Spleen (tissue), 11 donors: Measurements from ENCODE around the gene GNAS-AS1. TPM values are rescaled to one million over a fixed set of nuclear protein-coding genes. Genes with fewer than 3 reads are reported as not detected.

Experiments
- DNase-seq: peaks from one replicate; pipeline ENCODE4 v3.0.0-alpha.2; 2020
- H3K27ac ChIP-seq, 8 donors: fragments of 200-600 bp; sonication (generic) in 7 of 8; 1 replicate in 4 of 8; 2 replicates in 4 of 8; pipeline versions ENCODE4 v1.5.0 to v1.8.0; 2016 to 2021; ENCODE audit warnings: inconsistent platforms in 4 of 8, mild to moderate bottlenecking in 4 of 8, moderate library complexity in 1 of 8
- H3K27me3 ChIP-seq, 7 donors: fragments of 200-600 bp; sonication (generic) in 6 of 7; replicated peaks in 1 of 7; 1 replicate in 4 of 7; 2 replicates in 3 of 7; pipeline versions ENCODE4 v1.5.0 to v1.8.0; 2016 to 2021; ENCODE audit warnings: inconsistent platforms in 3 of 7, mild to moderate bottlenecking in 1 of 7
- H3K36me3 ChIP-seq, 6 donors: fragments of 200-600 bp; sonication (generic) in 5 of 6; 1 replicate in 4 of 6; 2 replicates in 2 of 6; pipeline versions ENCODE4 v1.5.0 to v1.8.0; 2016 to 2021; ENCODE audit warnings: inconsistent platforms in 2 of 6
- H3K4me1 ChIP-seq, 6 donors: fragments of 200-600 bp; sonication (generic) in 5 of 6; 1 replicate in 3 of 6; 2 replicates in 3 of 6; pipeline versions ENCODE4 v1.5.0 to v1.8.0; 2016 to 2021; ENCODE audit warnings: inconsistent platforms in 3 of 6
- H3K4me3 ChIP-seq, 8 donors: fragments of 200-600 bp; sonication (generic) in 7 of 8; 1 replicate in 4 of 8; 2 replicates in 4 of 8; pipeline versions ENCODE4 v1.5.0 to v1.8.0; 2016 to 2021; ENCODE audit warnings: inconsistent platforms in 4 of 8, mild to moderate bottlenecking in 4 of 8, moderate library complexity in 2 of 8
- H3K9me3 ChIP-seq, 8 donors: fragments of 200-600 bp; sonication (generic) in 7 of 8; 1 replicate in 4 of 8; 2 replicates in 4 of 8; pipeline versions ENCODE4 v1.5.0 to v1.8.0; 2016 to 2021; ENCODE audit warnings: inconsistent platforms in 4 of 8
- CTCF ChIP-seq, 11 experiments: fragments of 200-600 bp in 7 of 11; fragments of 450-650 bp in 4 of 11; sonication (generic) in 4 of 11; IDR thresholded peaks in 8 of 11; conservative IDR thresholded peaks in 3 of 11; 1 replicate in 7 of 11; 2 replicates in 4 of 11; pipeline versions ENCODE4 v1.4.0 to v1.8.0; 2016 to 2021; ENCODE audit warnings: antibody characterized with exemption in 11 of 11, inconsistent platforms in 4 of 11, mild to moderate bottlenecking in 1 of 11
- POLR2A ChIP-seq, 3 donors: fragments of 450-650 bp; IDR thresholded peaks; one replicate each; pipeline ENCODE4 v1.5.1; 2017; ENCODE audit warnings: antibody characterized with exemption in 3 of 3, mild to moderate bottlenecking in 1 of 3
- POLR2AphosphoS5 ChIP-seq, 3 donors: sonication (generic); formaldehyde crosslinking; IDR thresholded peaks; one replicate each; pipeline ENCODE4 v1.5.1; 2017; ENCODE audit warnings: antibody characterized with exemption in 3 of 3
- WGBS, 5 donors: extraction: QIAGEN DNeasy Blood & Tissue Kit in 3 of 5; methylation state at CpG; one replicate each; pipeline versions ENCODE4 v1.1.5 to v1.1.7; 2013 to 2018; 5-methylcytosine and 5-hydroxymethylcytosine counted together
- intact Hi-C: fragments of 100-400 bp; cut with DNase I; formaldehyde crosslinking; loops from one replicate; pipeline ENCODE4 v1.15.0; 2023; ENCODE audit warnings: low total_unique reads
- polyA plus RNA-seq, 3 donors: library from polyadenylated mRNA; stranded (reverse); fragments of 200-250 nt; gene quantifications; one replicate each; pipeline ENCODE4 v1.2.1, GENCODE V29; 2013
- total RNA-seq, 7 donors: library from RNA; depleted of rRNA in 3 of 7; stranded (reverse); fragments of >200 nt in 3 of 7; fragmentation: NEBNext Ultra II Directional in 4 of 7; extraction: Animal tissue kit (Norgen Biotek cat#: 25700) in 4 of 7; gene quantifications; one replicate each; pipeline versions ENCODE4 v1.1.0 to v1.2.1, GENCODE V29; 2016 to 2021
- donor health status: healthy with polysubstance abuse.
- donor health status: DM: no; HTN: no; CAD: no; lungs with moderate emphysema.
- donor health status: DM: no; HTN: no; CAD: no.
- donor health status: Bipolar disorder and iron deficiency.
- donor health status: healthy.
- donor health status: DM: no; HTN: no; CAD: no.
- donor health status: DM: yes; HTN: yes; CAD: no.

GNAS-AS1 gene
- total and polyA plus RNA-seq, 10 donors, result 0.18 to 1.1 (median 0.45) TPM; not detected in 2

- Histone ChIP-seq H3K4me3 (no peak overlapping the region), H3K4me1 (no peaks in the 10 kb centered on the region), H3K9me3 (peaks cover 0 to 6% (median 0%) of the 10 kb centered on the region in 8 donors), H3K36me3 (no peaks in the 10 kb centered on the region), H3K27me3 (peaks cover 0 to 35% (median 0%) of the 10 kb centered on the region in 7 donors), H3K27ac (no peak overlapping the region)
- intact Hi-C loops, result no loop called here
- WGBS, 5 donors, result 69 to 90% (median 84%) methylated on average over 9 to 10 of the region's 10 CpGs
- TF ChIP-seq CTCF (IDR thresholded peaks at IDR 0.05 in 8 of 11, conservative IDR thresholded peaks at IDR 0.05 in 3 of 11) (no peak), POLR2A (IDR thresholded peaks at IDR 0.05) (no peak), POLR2AphosphoS5 (IDR thresholded peaks at IDR 0.05) (no peak)
- no peak for DNase-seq
Observed at GRCh38 chr20:58816051-58816450, 34.7 kb downstream of the GNAS-AS1 start.

GRCh38 chr20:58815448-58815847, 35.3 kb downstream of the GNAS-AS1 start:
- TF ChIP-seq POLR2A (IDR thresholded peaks at IDR 0.05), result no peak
- TF ChIP-seq POLR2AphosphoS5 (IDR thresholded peaks at IDR 0.05), result no peak
- no peak for TF ChIP-seq CTCF (IDR thresholded peaks at IDR 0.05 in 8 of 11, conservative IDR thresholded peaks at IDR 0.05 in 3 of 11)
- H3K4me1 ChIP-seq, result no peaks in the 10 kb centered on the region
- H3K27me3 ChIP-seq, result peaks cover 0 to 41% (median 0%) of the 10 kb centered on the region in 7 donors
- H3K36me3 ChIP-seq, result no peaks in the 10 kb centered on the region
- no peak overlapping the region for H3K4me3 ChIP-seq
- DNase-seq, result no peak
- intact Hi-C loops, result no loop called here
- no peak overlapping the region for H3K27ac ChIP-seq
- WGBS, 5 donors, result 49 to 64% (median 52%) methylated on average over 11 of the region's 11 CpGs
- no peaks in the 10 kb centered on the region for H3K9me3 ChIP-seq

- Histone ChIP-seq H3K27me3 (peaks cover 0 to 60% (median 0%) of the 10 kb centered on the region in 7 donors), H3K4me3 (no peak overlapping the region), H3K27ac (no peak overlapping the region), H3K4me1 (no peaks in the 10 kb centered on the region), H3K9me3 (no peaks in the 10 kb centered on the region), H3K36me3 (no peaks in the 10 kb centered on the region)
- intact Hi-C loops, result no loop called here
- TF ChIP-seq CTCF (IDR thresholded peaks at IDR 0.05 in 8 of 11, conservative IDR thresholded peaks at IDR 0.05 in 3 of 11) (no peak), POLR2AphosphoS5 (IDR thresholded peaks at IDR 0.05) (no peak), POLR2A (IDR thresholded peaks at IDR 0.05) (no peak)
- WGBS, 5 donors, result 79 to 89% (median 86%) methylated on average over 8 of the region's 8 CpGs
- DNase-seq, result no peak
Observed at GRCh38 chr20:58813369-58813768, 37.3 kb downstream of the GNAS-AS1 start.

- Histone ChIP-seq H3K4me1 (no peaks in the 10 kb centered on the region), H3K36me3 (no peaks in the 10 kb centered on the region), H3K4me3 (no peak overlapping the region), H3K27me3 (peaks cover 0 to 69% (median 0%) of the 10 kb centered on the region in 7 donors), H3K27ac (no peak overlapping the region), H3K9me3 (no peaks in the 10 kb centered on the region)
- intact Hi-C loops, result no loop called here
- TF ChIP-seq POLR2A (IDR thresholded peaks at IDR 0.05) (no peak), POLR2AphosphoS5 (IDR thresholded peaks at IDR 0.05) (no peak), CTCF (IDR thresholded peaks at IDR 0.05 in 8 of 11, conservative IDR thresholded peaks at IDR 0.05 in 3 of 11) (no peak)
- no peak for DNase-seq
- WGBS, 5 donors, result 92 to 95% (median 94%) methylated on average over 13 of the region's 13 CpGs
Observed at GRCh38 chr20:58811334-58811733, 39.4 kb downstream of the GNAS-AS1 start.
